Mesendoderm (in vitro differentiated cells): Measurements from ENCODE around the gene ADAMTSL2.

Experiments
- DNase-seq: peaks from one replicate; pipeline ENCODE4 v3.0.0; 2013
- H2AK5ac ChIP-seq: 2 replicates; pipeline ENCODE4 v1.6.1; 2013; ENCODE audit warnings: low read length, inconsistent platforms
- H2BK120ac ChIP-seq: 2 replicates; pipeline ENCODE4 v1.6.1; 2013; ENCODE audit warnings: low read depth, mild to moderate bottlenecking, low read length, moderate library complexity, mixed read lengths
- H2BK15ac ChIP-seq: replicated peaks from 2 replicates; pipeline ENCODE4 v1.6.1; 2013; ENCODE audit warnings: low read depth, mild to moderate bottlenecking, moderate library complexity
- H2BK5ac ChIP-seq: 2 replicates; pipeline ENCODE4 v1.6.1; 2013; ENCODE audit warnings: low read length, inconsistent platforms
- H3K18ac ChIP-seq: 2 replicates; pipeline ENCODE4 v1.6.1; 2013; ENCODE audit warnings: mild to moderate bottlenecking, low read length, mixed read lengths
- H3K23ac ChIP-seq: one replicate; pipeline ENCODE4 v1.6.1; 2013; ENCODE audit warnings: low read length
- H3K27ac ChIP-seq: 2 replicates; pipeline ENCODE4 v1.5.1; 2013; ENCODE audit warnings: low read depth, mild to moderate bottlenecking, inconsistent platforms, low read length, moderate library complexity
- H3K27me3 ChIP-seq: 2 replicates; pipeline ENCODE4 v1.6.1; 2013; ENCODE audit warnings: low read length, control low read depth, mild to moderate bottlenecking, inconsistent platforms; ENCODE audit not compliant: insufficient read depth, poor library complexity
- H3K36me3 ChIP-seq: 2 replicates; pipeline ENCODE4 v1.6.1; 2013; ENCODE audit warnings: low read length, inconsistent platforms; ENCODE audit not compliant: control insufficient read depth, insufficient read depth
- H3K4ac ChIP-seq: one replicate; pipeline ENCODE4 v1.6.1; 2013; ENCODE audit warnings: low read depth, mild to moderate bottlenecking, low read length, moderate library complexity
- H3K4me1 ChIP-seq: 2 replicates; pipeline ENCODE4 v1.6.1; 2013; ENCODE audit warnings: low read depth, low read length, inconsistent platforms; ENCODE audit not compliant: control insufficient read depth
- H3K4me2 ChIP-seq: 2 replicates; pipeline ENCODE4 v1.6.1; 2013; ENCODE audit warnings: low read length
- H3K4me3 ChIP-seq: 2 replicates; pipeline ENCODE4 v1.5.1; 2013; ENCODE audit warnings: mild to moderate bottlenecking, low read length
- H3K56ac ChIP-seq: one replicate; pipeline ENCODE4 v1.6.1; 2013; ENCODE audit warnings: low read length
- H3K79me1 ChIP-seq: 2 replicates; pipeline ENCODE4 v1.6.1; 2013; ENCODE audit warnings: low read length, inconsistent platforms
- H3K79me2 ChIP-seq: 2 replicates; pipeline ENCODE4 v1.6.1; 2013; ENCODE audit warnings: mild to moderate bottlenecking, low read length; ENCODE audit not compliant: control insufficient read depth, insufficient read depth
- H3K9ac ChIP-seq: 2 replicates; pipeline ENCODE4 v1.6.1; 2013; ENCODE audit warnings: low read length, inconsistent platforms
- H4K5ac ChIP-seq: one replicate; pipeline ENCODE4 v1.6.1; 2013; ENCODE audit warnings: low read length
- H4K8ac ChIP-seq: one replicate; pipeline ENCODE4 v1.6.1; 2013; ENCODE audit warnings: low read depth, mild to moderate bottlenecking, control low read depth, low read length, moderate library complexity
- WGBS: extraction: QIAGEN DNeasy Blood & Tissue Kit; methylation state at CpG from one replicate; pipeline ENCODE4 v1.1.7; 2013; ENCODE audit warnings: low lambda C conversion rate, missing lambda C conversion rate; ENCODE audit not compliant: insufficient coverage; ENCODE audit errors: extremely low coverage; 5-methylcytosine and 5-hydroxymethylcytosine counted together

ADAMTSL2 gene

GRCh38 chr9:133499132-133499891, 35.2 kb upstream of the ADAMTSL2 start:
- H2BK15ac ChIP-seq = no peak overlapping the region
- H3K79me1 ChIP-seq = no peaks in the 10 kb centered on the region
- H3K4me2 ChIP-seq = no peak overlapping the region
- no peak overlapping the region for H4K5ac ChIP-seq
- no peak for DNase-seq
- H3K56ac ChIP-seq = no peak overlapping the region
- no peaks in the 10 kb centered on the region for H3K36me3 ChIP-seq
- no peak overlapping the region for H2BK120ac ChIP-seq
- H3K4me3 ChIP-seq = no peak overlapping the region
- no peaks in the 10 kb centered on the region for H3K79me2 ChIP-seq
- H3K4me1 ChIP-seq = no peaks in the 10 kb centered on the region
- H3K9ac ChIP-seq = no peak overlapping the region
- H2BK5ac ChIP-seq = no peak overlapping the region
- no CpG with 5 or more reads among the region's 19 CpGs for whole genome bisulfite sequencing
- H3K23ac ChIP-seq = no peak overlapping the region
- H3K18ac ChIP-seq = no peak overlapping the region
- no peak overlapping the region for H3K4ac ChIP-seq
- no peak overlapping the region for H3K27ac ChIP-seq
- no peaks in the 10 kb centered on the region for H3K27me3 ChIP-seq
- H4K8ac ChIP-seq = no peak overlapping the region
- no peak overlapping the region for H2AK5ac ChIP-seq

- Histone ChIP-seq H3K4ac (no peak overlapping the region), H3K4me1 (no peaks in the 10 kb centered on the region), H3K4me2 (no peak overlapping the region), H3K18ac (no peak overlapping the region), H3K23ac (no peak overlapping the region), H3K9ac (no peak overlapping the region), H4K5ac (no peak overlapping the region), H3K27ac (no peak overlapping the region), H4K8ac (no peak overlapping the region), H3K36me3 (no peaks in the 10 kb centered on the region), H3K27me3 (no peaks in the 10 kb centered on the region), H2AK5ac (no peak overlapping the region), H3K79me2 (no peaks in the 10 kb centered on the region), H3K4me3 (no peak overlapping the region), H2BK5ac (no peak overlapping the region), H2BK120ac (no peak overlapping the region), H3K56ac (no peak overlapping the region), H3K79me1 (no peaks in the 10 kb centered on the region), H2BK15ac (no peak overlapping the region)
- WGBS = no CpG with 5 or more reads among the region's 12 CpGs
- DNase-seq = no peak
Measured at GRCh38 chr9:133499892-133500270, 34.6 kb upstream of the ADAMTSL2 start.

- H3K36me3 ChIP-seq = no peaks in the 10 kb centered on the region
Measured at GRCh38 chr9:133502112-133502511, 32.4 kb upstream of the ADAMTSL2 start.

GRCh38 chr9:133505186-133505830, 29.2 kb upstream of the ADAMTSL2 start:
- no peak overlapping the region for H3K23ac ChIP-seq
- H3K56ac ChIP-seq = no peak overlapping the region
- no peak overlapping the region for H3K9ac ChIP-seq
- H3K79me2 ChIP-seq = no peaks in the 10 kb centered on the region
- H4K5ac ChIP-seq = no peak overlapping the region
- H3K4me1 ChIP-seq = peaks cover 4% of the 10 kb centered on the region
- no peak overlapping the region for H4K8ac ChIP-seq
- DNase-seq = no peak
- no peaks in the 10 kb centered on the region for H3K79me1 ChIP-seq
- no CpG with 5 or more reads among the region's 13 CpGs for WGBS
- no peak overlapping the region for H3K4me3 ChIP-seq
- H3K36me3 ChIP-seq = no peaks in the 10 kb centered on the region
- no peak overlapping the region for H2BK15ac ChIP-seq
- no peak overlapping the region for H2BK5ac ChIP-seq
- no peak overlapping the region for H3K18ac ChIP-seq
- no peak overlapping the region for H2BK120ac ChIP-seq
- H3K27ac ChIP-seq = no peak overlapping the region
- no peak overlapping the region for H3K4me2 ChIP-seq
- H3K4ac ChIP-seq = no peak overlapping the region
- H2AK5ac ChIP-seq = no peak overlapping the region
- no peaks in the 10 kb centered on the region for H3K27me3 ChIP-seq

More at GRCh38 chr9:133502112-133502511, 32.4 kb upstream of the ADAMTSL2 start:
- Histone ChIP-seq H4K8ac (no peak overlapping the region), H3K27ac (no peak overlapping the region), H2BK5ac (no peak overlapping the region), H3K4me2 (no peak overlapping the region), H3K4me3 (no peak overlapping the region), H4K5ac (no peak overlapping the region), H3K18ac (no peak overlapping the region), H3K4ac (no peak overlapping the region), H3K23ac (no peak overlapping the region), H2BK120ac (no peak overlapping the region), H3K4me1 (no peaks in the 10 kb centered on the region), H2BK15ac (no peak overlapping the region), H3K56ac (no peak overlapping the region), H2AK5ac (no peak overlapping the region), H3K79me1 (no peaks in the 10 kb centered on the region), H3K9ac (no peak overlapping the region), H3K27me3 (no peaks in the 10 kb centered on the region), H3K79me2 (no peaks in the 10 kb centered on the region)
- WGBS = no CpG with 5 or more reads among the region's 1 CpG
- no peak for DNase-seq

GRCh38 chr9:133505901-133506652, 28.4 kb upstream of the ADAMTSL2 start:
- Histone ChIP-seq H4K5ac (no peak overlapping the region), H3K4me3 (no peak overlapping the region), H2BK120ac (no peak overlapping the region), H3K27me3 (no peaks in the 10 kb centered on the region), H2BK5ac (no peak overlapping the region), H3K79me2 (no peaks in the 10 kb centered on the region), H2BK15ac (no peak overlapping the region), H3K23ac (no peak overlapping the region), H2AK5ac (no peak overlapping the region), H3K18ac (no peak overlapping the region), H3K4me2 (no peak overlapping the region), H3K79me1 (no peaks in the 10 kb centered on the region), H3K9ac (no peak overlapping the region), H3K27ac (no peak overlapping the region), H3K4me1 (peaks cover 4% of the 10 kb centered on the region), H3K36me3 (no peaks in the 10 kb centered on the region), H3K56ac (no peak overlapping the region), H4K8ac (no peak overlapping the region), H3K4ac (no peak overlapping the region)
- no CpG with 5 or more reads among the region's 23 CpGs for WGBS
- DNase-seq = no peak
